Thyroid gland (tissue), 4 donors: ENCODE data around the gene SHISA2. TPM values are rescaled to one million over a fixed set of nuclear protein-coding genes. Genes with fewer than 3 reads are reported as not detected.

Source experiments
- DNase-seq, 2 donors: peaks; one replicate each; pipeline ENCODE4 v3.0.0-alpha.2; 2019
- H3K27ac ChIP-seq, 3 donors: fragments of 200-600 bp; sonication (generic); 1 replicate in 2 of 3; 2 replicates in 1 of 3; pipeline ENCODE4 v1.5.1; 2016 to 2019; ENCODE audit warnings: mild to moderate bottlenecking in 1 of 3, moderate library complexity in 1 of 3
- H3K27me3 ChIP-seq: fragments of 200-600 bp; sonication (generic); one replicate; pipeline ENCODE4 v1.5.1; 2019
- H3K36me3 ChIP-seq, 2 donors: fragments of 200-600 bp; sonication (generic); one replicate each; pipeline ENCODE4 v1.5.1; 2016 to 2019
- H3K4me1 ChIP-seq, 2 donors: fragments of 200-600 bp; sonication (generic); one replicate each; pipeline ENCODE4 v1.5.1; 2017 to 2019
- H3K4me3 ChIP-seq, 3 donors: fragments of 200-600 bp; sonication (generic); replicated peaks in 1 of 3; 1 replicate in 2 of 3; 2 replicates in 1 of 3; pipeline ENCODE4 v1.5.1; 2016; ENCODE audit warnings: mild to moderate bottlenecking in 1 of 3
- H3K9me3 ChIP-seq: fragments of 200-600 bp; sonication (generic); one replicate; pipeline ENCODE4 v1.5.1; 2017
- CTCF ChIP-seq, 6 experiments: fragments of 200-600 bp in 3 of 6; fragments of 450-650 bp in 3 of 6; sonication (generic) in 3 of 6; IDR thresholded peaks; one replicate each; pipeline ENCODE4 v1.5.1; 2016 to 2019; ENCODE audit warnings: antibody characterized with exemption in 6 of 6, mild to moderate bottlenecking in 2 of 6, inconsistent platforms in 1 of 6, moderate library complexity in 1 of 6
- POLR2A ChIP-seq, 2 donors: fragments of 450-650 bp; IDR thresholded peaks; one replicate each; pipeline ENCODE4 v1.6.1; 2017; ENCODE audit warnings: antibody characterized with exemption in 2 of 2, mild to moderate bottlenecking in 2 of 2, moderate library complexity in 1 of 2
- WGBS, 2 donors: methylation state at CpG; one replicate each; pipeline ENCODE4 v1.1.5; 2017; 5-methylcytosine and 5-hydroxymethylcytosine counted together
- intact Hi-C: fragments of 100-400 bp; cut with DNase I; formaldehyde crosslinking; loops from one replicate; pipeline ENCODE4 v1.15.1; 2023
- total RNA-seq, 4 donors: library from RNA; depleted of rRNA; stranded (reverse); fragments of >200 nt; gene quantifications; one replicate each; pipeline ENCODE4 v1.2.3, GENCODE V29; 2016

SHISA2 gene
- total RNA-seq, 4 donors from 2014 or later: 47.4 to 124 (median 79.8) TPM

- no peaks in the 10 kb centered on the region for H3K9me3 ChIP-seq
- TF ChIP-seq CTCF (IDR thresholded peaks at IDR 0.05): no peak
- TF ChIP-seq POLR2A (IDR thresholded peaks at IDR 0.05): no peak
- intact Hi-C loops: no loop called here
- no peaks in the 10 kb centered on the region for H3K27me3 ChIP-seq
- H3K4me1 ChIP-seq: peaks cover 9 to 17% of the 10 kb centered on the region in 2 donors
- no peak overlapping the region for H3K4me3 ChIP-seq
- H3K36me3 ChIP-seq: no peaks in the 10 kb centered on the region
- no peak overlapping the region for H3K27ac ChIP-seq
- no peak for DNase-seq
- 91 to 95% methylated on average over 4 of the region's 4 CpGs for WGBS, 2 donors
Measured at GRCh38 chr13:26030331-26030730, 21.5 kb downstream of the SHISA2 start.

GRCh38 chr13:26029581-26030136 is 22.2 kb downstream of the SHISA2 start:
- TF ChIP-seq POLR2A (IDR thresholded peaks at IDR 0.05) (no peak), CTCF (IDR thresholded peaks at IDR 0.05) (no peak)
- Histone ChIP-seq H3K4me3 (no peak overlapping the region), H3K27me3 (no peaks in the 10 kb centered on the region), H3K4me1 (peaks cover 14 to 24% of the 10 kb centered on the region in 2 donors), H3K36me3 (no peaks in the 10 kb centered on the region), H3K27ac (no peak overlapping the region), H3K9me3 (no peaks in the 10 kb centered on the region)
- WGBS, 2 donors: 93 to 94% methylated on average over 4 of the region's 4 CpGs
- intact Hi-C loops: no loop called here
- DNase-seq: no peak

- intact Hi-C loops: no loop called here
- no peak for DNase-seq
- TF ChIP-seq POLR2A (IDR thresholded peaks at IDR 0.05) (no peak), CTCF (IDR thresholded peaks at IDR 0.05) (no peak)
- 55 to 73% methylated on average over 4 of the region's 4 CpGs for WGBS, 2 donors
- Histone ChIP-seq H3K4me3 (no peak overlapping the region), H3K36me3 (no peaks in the 10 kb centered on the region), H3K4me1 (peaks cover 41 to 55% of the 10 kb centered on the region in 2 donors), H3K9me3 (no peaks in the 10 kb centered on the region), H3K27me3 (no peaks in the 10 kb centered on the region), H3K27ac (peak overlapping the region; percentile 2 to 89 (median 76))
Measured at GRCh38 chr13:26026211-26026610, 25.6 kb downstream of the SHISA2 start.

- no peaks in the 10 kb centered on the region for H3K27me3 ChIP-seq
- 97 to 99% methylated on average over 4 of the region's 4 CpGs for WGBS, 2 donors
Measured at GRCh38 chr13:26025771-26026170, 26.0 kb downstream of the SHISA2 start.

More at GRCh38 chr13:26025771-26026170, 26.0 kb downstream of the SHISA2 start:
- intact Hi-C loops: no loop called here
- Histone ChIP-seq H3K36me3 (no peaks in the 10 kb centered on the region), H3K4me1 (peaks cover 46 to 60% of the 10 kb centered on the region in 2 donors), H3K9me3 (no peaks in the 10 kb centered on the region), H3K4me3 (no peak overlapping the region), H3K27ac (peak overlapping the region in 2 of 3 donors; percentile 76 to 89)
- TF ChIP-seq POLR2A (IDR thresholded peaks at IDR 0.05) (no peak), CTCF (IDR thresholded peaks at IDR 0.05) (no peak)
- DNase-seq: no peak
